ENCODE measurements around the gene RALB.
A peak's percentile ranks its signal among the peaks of the same experiment; 100 is the strongest.

The RALB gene

DNA sequence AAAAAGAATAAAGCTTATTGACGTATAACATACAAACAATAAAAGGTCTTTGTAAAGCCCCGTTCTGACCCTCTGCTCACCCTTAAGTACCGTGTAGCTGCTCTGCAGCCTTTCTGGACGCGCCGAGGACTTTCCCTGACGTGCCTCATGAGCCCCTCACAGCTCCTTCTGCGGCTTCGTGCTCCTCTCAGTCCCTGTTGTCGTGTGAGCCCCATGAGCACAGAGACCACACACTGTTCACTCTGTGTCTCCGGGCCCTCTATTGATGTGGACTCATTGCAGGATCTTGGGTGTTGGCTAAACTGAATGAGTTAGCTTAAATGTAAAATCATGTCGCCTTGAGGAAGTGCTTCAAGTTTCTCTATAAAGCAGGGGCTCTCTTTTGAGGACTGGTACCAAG is 49.6 kb downstream of the RALB start:
- Histone ChIP-seq H3K4me1 (no peaks in the 10 kb centered on the region), H3K4me3 (ENCODE audit: low read depth, low read length) (no peak overlapping the region), H3K36me3 (no peaks in the 10 kb centered on the region), H3K27me3 (no peaks in the 10 kb centered on the region), H3K9me3 (no peaks in the 10 kb centered on the region)
- no peak for DNase-seq
- TF ChIP-seq, protein P1, sequence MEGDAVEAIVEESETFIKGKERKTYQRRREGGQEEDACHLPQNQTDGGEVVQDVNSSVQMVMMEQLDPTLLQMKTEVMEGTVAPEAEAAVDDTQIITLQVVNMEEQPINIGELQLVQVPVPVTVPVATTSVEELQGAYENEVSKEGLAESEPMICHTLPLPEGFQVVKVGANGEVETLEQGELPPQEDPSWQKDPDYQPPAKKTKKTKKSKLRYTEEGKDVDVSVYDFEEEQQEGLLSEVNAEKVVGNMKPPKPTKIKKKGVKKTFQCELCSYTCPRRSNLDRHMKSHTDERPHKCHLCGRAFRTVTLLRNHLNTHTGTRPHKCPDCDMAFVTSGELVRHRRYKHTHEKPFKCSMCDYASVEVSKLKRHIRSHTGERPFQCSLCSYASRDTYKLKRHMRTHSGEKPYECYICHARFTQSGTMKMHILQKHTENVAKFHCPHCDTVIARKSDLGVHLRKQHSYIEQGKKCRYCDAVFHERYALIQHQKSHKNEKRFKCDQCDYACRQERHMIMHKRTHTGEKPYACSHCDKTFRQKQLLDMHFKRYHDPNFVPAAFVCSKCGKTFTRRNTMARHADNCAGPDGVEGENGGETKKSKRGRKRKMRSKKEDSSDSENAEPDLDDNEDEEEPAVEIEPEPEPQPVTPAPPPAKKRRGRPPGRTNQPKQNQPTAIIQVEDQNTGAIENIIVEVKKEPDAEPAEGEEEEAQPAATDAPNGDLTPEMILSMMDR (IDR thresholded peaks at IDR 0.05; ENCODE audit: low read depth, low read length): no peak

DNA sequence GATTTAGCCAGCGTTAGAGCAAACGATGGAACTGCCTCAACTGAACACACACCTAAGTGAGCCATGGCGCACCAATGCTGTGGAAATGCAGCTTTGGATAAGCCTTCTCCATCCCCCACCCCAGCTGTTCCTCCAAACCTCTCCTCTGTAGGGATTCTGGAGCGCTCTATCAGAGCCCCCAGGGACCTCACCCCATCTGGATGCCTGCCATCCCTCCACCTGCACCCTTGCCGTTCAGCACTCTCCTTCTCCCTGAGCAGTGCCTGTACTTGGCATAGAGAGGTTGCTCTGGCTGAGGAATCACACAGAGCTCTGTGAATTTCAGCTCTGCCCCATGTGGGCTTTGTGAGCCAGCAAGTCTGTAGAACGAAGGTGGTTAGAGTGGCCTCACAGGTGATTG is 50.5 kb downstream of the RALB start:
- no peaks in the 10 kb centered on the region for H3K4me1 ChIP-seq

DNA sequence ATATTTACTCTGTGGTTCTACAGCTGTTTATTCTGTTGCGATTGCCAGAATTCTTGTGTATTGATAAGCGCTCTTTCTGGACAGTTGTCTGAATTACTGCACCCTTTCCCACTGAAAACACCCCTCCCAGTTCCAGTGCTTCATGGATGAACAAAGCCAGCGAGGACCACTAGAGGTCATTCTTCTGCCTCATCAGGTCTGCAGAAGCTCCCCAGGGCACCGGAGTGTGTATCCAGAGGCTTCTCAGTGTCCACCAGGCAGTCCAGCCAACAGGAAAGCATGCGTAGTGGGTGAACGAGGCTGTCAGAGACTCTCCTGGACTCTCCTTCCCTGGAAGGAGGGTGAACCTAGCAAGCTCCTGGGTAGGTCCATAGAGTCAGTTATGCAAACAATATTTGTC is 52.6 kb downstream of the RALB start:
- no peaks in the 10 kb centered on the region for H3K27me3 ChIP-seq
- no peaks in the 10 kb centered on the region for H3K36me3 ChIP-seq
- TF ChIP-seq, protein P1 (IDR thresholded peaks at IDR 0.05; ENCODE audit: low read depth, low read length): peak; percentile 50
- H3K9me3 ChIP-seq: no peaks in the 10 kb centered on the region
- DNase-seq: peak; percentile 28
- no peak overlapping the region for H3K4me3 ChIP-seq (ENCODE audit: low read depth, low read length)
- H3K4me1 ChIP-seq: no peaks in the 10 kb centered on the region

More for the DNA sequence above, 50.5 kb downstream of the RALB start:
- Histone ChIP-seq H3K4me3 (ENCODE audit: low read depth, low read length) (no peak overlapping the region), H3K9me3 (no peaks in the 10 kb centered on the region), H3K36me3 (no peaks in the 10 kb centered on the region), H3K27me3 (no peaks in the 10 kb centered on the region)
- DNase-seq: no peak
- TF ChIP-seq, protein P1 (IDR thresholded peaks at IDR 0.05; ENCODE audit: low read depth, low read length): no peak

DNA sequence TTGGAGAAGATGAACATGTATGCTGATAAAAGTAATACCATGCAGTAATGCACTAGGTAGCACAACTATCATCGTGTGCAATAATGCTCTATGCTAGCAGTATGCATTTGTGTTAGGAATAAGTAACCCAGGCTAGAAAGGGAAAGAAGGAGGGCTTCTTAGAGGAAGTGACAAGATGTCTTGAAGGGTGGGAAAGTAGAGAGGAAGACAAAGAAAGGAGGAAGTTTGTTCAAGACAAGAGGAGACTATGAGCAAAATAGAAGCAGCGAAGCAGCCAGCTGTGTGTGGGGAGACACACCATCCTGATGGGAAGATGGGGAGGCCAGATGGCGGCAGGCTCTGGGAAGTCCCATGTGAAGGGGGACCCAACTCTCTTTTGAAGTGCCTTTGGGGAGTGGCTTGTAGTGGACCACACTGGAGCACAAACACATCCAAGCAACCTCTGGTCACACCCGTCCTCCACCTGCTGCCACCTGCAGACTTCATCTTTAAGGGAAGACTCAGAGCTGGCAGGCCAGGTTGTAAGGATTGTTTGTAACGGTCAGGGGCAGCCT is 53.4 kb downstream of the RALB start:
- TF ChIP-seq, protein P1 (IDR thresholded peaks at IDR 0.05; ENCODE audit: low read depth, low read length): no peak
- H3K4me3 ChIP-seq (ENCODE audit: low read depth, low read length): no peak overlapping the region
- H3K36me3 ChIP-seq: no peaks in the 10 kb centered on the region
- no peaks in the 10 kb centered on the region for H3K9me3 ChIP-seq
- no peaks in the 10 kb centered on the region for H3K27me3 ChIP-seq
- H3K4me1 ChIP-seq: no peaks in the 10 kb centered on the region
- no peak for DNase-seq

DNA sequence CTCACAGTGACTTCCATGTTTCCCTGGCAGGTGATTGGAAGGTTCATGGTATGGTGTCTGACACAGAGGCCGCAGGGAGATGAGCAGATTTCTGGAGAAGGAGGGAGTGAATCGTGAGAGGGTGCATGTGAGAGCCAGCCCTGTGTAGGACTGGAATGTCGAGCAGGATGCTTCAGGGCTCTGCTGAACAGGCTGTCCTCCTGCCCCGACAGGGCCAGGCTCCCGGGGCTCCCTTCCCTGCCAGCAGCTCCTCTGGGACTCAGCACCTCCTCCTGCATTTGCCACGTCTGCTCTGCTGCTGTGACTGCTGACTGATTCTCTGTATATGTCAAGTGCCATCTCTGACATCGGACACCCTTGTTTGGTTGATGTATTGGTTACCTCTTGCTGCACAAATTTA is 54.8 kb downstream of the RALB start:
- no peak for DNase-seq
- no peaks in the 10 kb centered on the region for H3K4me1 ChIP-seq
- H3K9me3 ChIP-seq: no peaks in the 10 kb centered on the region
- no peak overlapping the region for H3K4me3 ChIP-seq (ENCODE audit: low read depth, low read length)
- H3K36me3 ChIP-seq: no peaks in the 10 kb centered on the region
- H3K27me3 ChIP-seq: no peaks in the 10 kb centered on the region
- TF ChIP-seq, protein P1 (IDR thresholded peaks at IDR 0.05; ENCODE audit: low read depth, low read length): no peak

DNA sequence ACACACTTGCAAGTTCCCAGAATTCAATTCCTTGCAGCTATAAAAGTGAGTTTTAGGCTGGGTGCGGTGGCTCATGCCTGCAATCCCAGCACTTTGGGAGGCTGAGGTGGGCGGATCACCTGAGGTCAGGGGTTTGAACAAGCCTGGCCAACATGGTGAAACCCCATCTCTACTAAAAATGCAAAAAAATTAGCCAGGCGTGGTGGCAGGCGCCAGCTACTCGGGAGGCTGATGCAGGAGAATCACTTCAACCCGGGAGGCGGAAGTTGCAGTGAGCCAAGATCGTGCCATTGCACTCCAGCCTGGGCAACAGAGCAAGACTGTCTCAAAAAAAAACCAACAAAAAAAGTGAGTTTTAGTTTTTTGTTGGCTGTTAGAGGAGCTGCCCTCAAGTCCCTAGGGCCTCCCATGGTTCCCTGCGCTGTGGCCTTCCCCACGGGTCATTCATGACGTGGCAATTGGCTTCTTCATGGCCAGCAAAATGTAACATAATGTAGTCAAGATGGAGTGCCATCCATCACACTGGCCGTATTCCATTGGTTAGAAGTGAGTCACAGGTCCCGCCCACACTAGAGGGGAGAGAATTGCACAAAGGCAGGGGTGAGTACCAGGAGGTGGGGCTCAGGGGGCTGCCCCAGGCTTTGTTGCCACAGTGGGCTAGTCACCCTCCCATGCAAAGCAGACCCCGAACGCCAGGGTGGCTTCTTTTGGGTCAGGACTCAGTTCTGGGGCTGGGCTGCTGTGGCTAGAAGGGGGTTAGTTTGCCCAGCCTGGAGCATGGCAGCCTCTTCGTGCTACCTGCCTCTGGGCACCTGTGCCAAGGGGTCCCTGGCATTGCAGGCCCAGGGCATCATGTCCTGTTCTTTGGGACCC is 55.6 kb downstream of the RALB start:
- DNase-seq: no peak
- Histone ChIP-seq H3K4me3 (ENCODE audit: low read depth, low read length) (no peak overlapping the region), H3K36me3 (no peaks in the 10 kb centered on the region), H3K9me3 (no peaks in the 10 kb centered on the region), H3K27me3 (no peaks in the 10 kb centered on the region), H3K4me1 (no peaks in the 10 kb centered on the region)
- TF ChIP-seq, protein P1 (IDR thresholded peaks at IDR 0.05; ENCODE audit: low read depth, low read length): no peak

All from BE2C (cell line).